ENCODE results near the gene KAZN. TPM values are rescaled to one million over a fixed set of nuclear protein-coding genes. Genes with fewer than 3 reads are reported as not detected.

The KAZN gene
- total RNA-seq, 1 donor from 2014 or later = 2.8 TPM

- TF ChIP-seq, protein P1, sequence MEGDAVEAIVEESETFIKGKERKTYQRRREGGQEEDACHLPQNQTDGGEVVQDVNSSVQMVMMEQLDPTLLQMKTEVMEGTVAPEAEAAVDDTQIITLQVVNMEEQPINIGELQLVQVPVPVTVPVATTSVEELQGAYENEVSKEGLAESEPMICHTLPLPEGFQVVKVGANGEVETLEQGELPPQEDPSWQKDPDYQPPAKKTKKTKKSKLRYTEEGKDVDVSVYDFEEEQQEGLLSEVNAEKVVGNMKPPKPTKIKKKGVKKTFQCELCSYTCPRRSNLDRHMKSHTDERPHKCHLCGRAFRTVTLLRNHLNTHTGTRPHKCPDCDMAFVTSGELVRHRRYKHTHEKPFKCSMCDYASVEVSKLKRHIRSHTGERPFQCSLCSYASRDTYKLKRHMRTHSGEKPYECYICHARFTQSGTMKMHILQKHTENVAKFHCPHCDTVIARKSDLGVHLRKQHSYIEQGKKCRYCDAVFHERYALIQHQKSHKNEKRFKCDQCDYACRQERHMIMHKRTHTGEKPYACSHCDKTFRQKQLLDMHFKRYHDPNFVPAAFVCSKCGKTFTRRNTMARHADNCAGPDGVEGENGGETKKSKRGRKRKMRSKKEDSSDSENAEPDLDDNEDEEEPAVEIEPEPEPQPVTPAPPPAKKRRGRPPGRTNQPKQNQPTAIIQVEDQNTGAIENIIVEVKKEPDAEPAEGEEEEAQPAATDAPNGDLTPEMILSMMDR (IDR thresholded peaks at IDR 0.05; ENCODE audit: insufficient read depth, low read length, poor library complexity, severe bottlenecking) = no peak
- no peaks in the 10 kb centered on the region for H3K27me3 ChIP-seq (ENCODE audit: control insufficient read depth, insufficient read depth, low read length)
- DNase-seq (ENCODE audit: low read depth) = no peak
- no peaks in the 10 kb centered on the region for H3K36me3 ChIP-seq (ENCODE audit: control insufficient read depth, insufficient read depth, low read length)
- H3K4me3 ChIP-seq (ENCODE audit: low read depth, low read length) = no peak overlapping the region
These were observed 353.3 kb downstream of the KAZN start for GRCh38 chr1:14951766-14952165.

GRCh38 chr1:14952626-14953314 lies 354.3 kb downstream of the KAZN start:
- Histone ChIP-seq H3K27me3 (ENCODE audit: control insufficient read depth, insufficient read depth, low read length) (no peaks in the 10 kb centered on the region), H3K4me3 (ENCODE audit: low read depth, low read length) (no peak overlapping the region), H3K36me3 (ENCODE audit: control insufficient read depth, insufficient read depth, low read length) (no peaks in the 10 kb centered on the region)
- TF ChIP-seq, protein P1 (IDR thresholded peaks at IDR 0.05; ENCODE audit: insufficient read depth, low read length, poor library complexity, severe bottlenecking) = no peak
- no peak for DNase-seq (ENCODE audit: low read depth)

GRCh38 chr1:14954210-14954609 lies 355.7 kb downstream of the KAZN start:
- no peak for DNase-seq (ENCODE audit: low read depth)
- Histone ChIP-seq H3K36me3 (ENCODE audit: control insufficient read depth, insufficient read depth, low read length) (no peaks in the 10 kb centered on the region), H3K4me3 (ENCODE audit: low read depth, low read length) (no peak overlapping the region), H3K27me3 (ENCODE audit: control insufficient read depth, insufficient read depth, low read length) (no peaks in the 10 kb centered on the region)
- TF ChIP-seq, protein P1 (IDR thresholded peaks at IDR 0.05; ENCODE audit: insufficient read depth, low read length, poor library complexity, severe bottlenecking) = no peak

DNA sequence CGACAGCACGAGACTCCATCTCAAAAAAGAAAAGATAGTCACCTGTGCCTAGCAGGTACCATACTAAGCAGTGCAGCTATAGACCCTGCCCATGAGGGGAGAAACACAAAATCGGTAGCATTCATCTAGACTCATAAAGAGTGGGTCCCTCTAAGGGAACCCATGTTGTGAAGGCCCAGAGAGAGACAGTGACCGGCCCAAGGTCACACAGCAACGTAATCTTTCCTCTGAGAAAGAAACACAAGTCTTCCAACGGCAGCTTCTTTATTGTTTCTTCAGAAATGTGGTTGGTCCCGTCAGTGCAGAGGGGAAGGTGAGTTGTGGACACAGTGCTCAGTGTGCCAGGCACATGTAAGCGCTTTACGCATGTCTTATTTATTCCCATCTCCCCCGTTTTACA lies 356.4 kb downstream of the KAZN start:
- H3K27me3 ChIP-seq (ENCODE audit: control insufficient read depth, insufficient read depth, low read length) = no peaks in the 10 kb centered on the region
- TF ChIP-seq, protein P1 (IDR thresholded peaks at IDR 0.05; ENCODE audit: insufficient read depth, low read length, poor library complexity, severe bottlenecking) = no peak
- no peak for DNase-seq (ENCODE audit: low read depth)
- no peaks in the 10 kb centered on the region for H3K36me3 ChIP-seq (ENCODE audit: control insufficient read depth, insufficient read depth, low read length)
- H3K4me3 ChIP-seq (ENCODE audit: low read depth, low read length) = no peak overlapping the region

DNA sequence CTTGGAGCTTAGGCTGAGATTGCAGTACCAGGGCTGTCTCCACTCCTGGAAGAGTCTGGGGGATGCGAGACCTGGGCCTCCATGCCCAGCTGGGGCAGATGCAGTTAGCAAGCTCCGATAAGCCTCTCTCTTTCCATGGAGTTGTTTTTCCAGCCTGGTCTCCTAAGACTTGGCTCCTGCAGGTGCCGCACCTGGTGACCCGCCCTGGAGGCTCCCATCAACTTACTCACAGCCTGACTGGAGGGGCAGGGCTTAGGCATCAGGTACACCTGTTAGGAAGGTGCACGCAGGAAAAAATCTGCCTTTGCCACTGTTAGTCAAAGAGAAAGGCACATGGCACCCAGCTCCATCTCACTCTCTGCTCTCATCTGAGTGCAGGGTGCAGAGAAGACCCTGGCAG lies 356.9 kb downstream of the KAZN start:
- TF ChIP-seq, protein P1 (IDR thresholded peaks at IDR 0.05; ENCODE audit: insufficient read depth, low read length, poor library complexity, severe bottlenecking) = no peak
- Histone ChIP-seq H3K36me3 (ENCODE audit: control insufficient read depth, insufficient read depth, low read length) (no peaks in the 10 kb centered on the region), H3K27me3 (ENCODE audit: control insufficient read depth, insufficient read depth, low read length) (no peaks in the 10 kb centered on the region), H3K4me3 (ENCODE audit: low read depth, low read length) (no peak overlapping the region)
- DNase-seq (ENCODE audit: low read depth) = no peak

GRCh38 chr1:14955976-14956375 lies 357.5 kb downstream of the KAZN start:
- H3K27me3 ChIP-seq (ENCODE audit: control insufficient read depth, insufficient read depth, low read length) = no peaks in the 10 kb centered on the region
- H3K4me3 ChIP-seq (ENCODE audit: low read depth, low read length) = no peak overlapping the region
- no peak for DNase-seq (ENCODE audit: low read depth)
- TF ChIP-seq, protein P1 (IDR thresholded peaks at IDR 0.05; ENCODE audit: insufficient read depth, low read length, poor library complexity, severe bottlenecking) = no peak
- H3K36me3 ChIP-seq (ENCODE audit: control insufficient read depth, insufficient read depth, low read length) = no peaks in the 10 kb centered on the region

Measured in kidney epithelial cell (primary cell).